HTERT RPE-1 (cell line): ENCODE data around the gene CYP1A1.
"Not testable (repeated sequence)": the region's sequence is repeated elsewhere in the genome, so short reads cannot be mapped to it uniquely, and the experiment has no call there.

ENCODE experiments used
- in situ Hi-C: fragments of 300-500 bp; cut with MboI; formaldehyde crosslinking; loops from 4 replicates; pipeline ENCODE4 v1.14.3; 2020; ENCODE audit warnings: low sequenced_read_pairs

CYP1A1 gene

GRCh38 chr15:74746389-74746788, 21.1 kb upstream of the CYP1A1 start:
- in situ Hi-C loops = no loop called here

DNA sequence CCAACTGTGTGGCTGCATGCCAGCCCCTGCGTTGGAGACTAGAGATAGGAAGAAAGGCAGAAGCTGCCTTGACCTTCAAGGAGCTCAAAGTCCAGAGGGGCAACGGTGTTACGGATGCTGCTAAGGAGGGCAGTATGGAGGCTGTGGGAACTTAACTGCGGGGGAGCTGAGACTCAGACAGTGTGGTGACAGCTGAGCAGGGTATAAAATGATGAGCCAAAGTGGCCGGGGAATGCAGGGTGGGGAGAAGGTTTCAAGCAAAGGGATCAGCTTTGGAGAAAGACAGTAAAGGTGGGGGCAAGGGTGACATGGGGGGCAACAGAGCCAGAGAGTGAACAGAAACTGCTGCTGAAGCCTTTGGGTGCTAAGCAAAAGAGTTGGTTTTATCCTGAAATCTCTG, 17.1 kb upstream of the CYP1A1 start:
- in situ Hi-C loops = no loop called here

DNA sequence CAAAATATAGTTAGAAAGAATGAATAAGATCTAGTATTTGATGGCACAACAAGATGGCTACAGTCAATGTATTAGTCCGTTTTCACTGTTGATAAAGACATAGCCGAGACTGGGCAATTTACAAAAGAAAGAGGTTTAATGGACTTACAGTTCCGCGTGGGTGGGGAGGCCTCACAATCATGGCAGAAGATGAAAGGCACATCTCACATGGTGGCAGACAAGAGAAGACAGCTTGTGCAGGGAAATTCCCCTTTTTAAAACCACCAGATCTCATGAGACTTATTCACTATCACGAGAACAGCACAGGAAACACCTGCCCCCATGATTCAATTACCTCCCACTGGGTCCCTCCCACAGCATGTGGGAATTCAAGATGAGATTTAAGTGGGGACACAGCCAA, 12.9 kb upstream of the CYP1A1 start:
- in situ Hi-C loops = not testable (repeated sequence)

- in situ Hi-C loops = no loop called here
These were observed 10.0 kb upstream of the CYP1A1 start for GRCh38 chr15:74735305-74735704.

DNA sequence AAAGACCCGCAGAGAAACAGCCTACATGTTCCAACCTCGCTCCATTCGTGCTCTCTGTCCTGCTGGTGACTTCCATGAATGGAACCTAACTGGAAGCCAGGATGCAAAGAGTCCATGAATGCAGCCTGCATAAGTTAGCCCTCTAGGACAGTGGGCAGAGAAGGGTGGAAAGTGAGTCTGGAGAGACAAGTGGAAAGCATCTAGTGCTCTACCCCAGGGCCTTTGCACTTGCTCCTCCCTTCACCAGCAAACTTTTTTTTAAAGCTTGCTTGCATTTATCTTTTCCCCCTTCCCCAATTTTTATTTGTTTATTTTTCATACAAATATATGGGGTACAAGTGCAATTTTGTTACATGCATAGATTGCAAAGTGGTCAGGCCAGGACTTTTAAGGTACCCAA, 7.9 kb upstream of the CYP1A1 start:
- in situ Hi-C loops = no loop called here

GRCh38 chr15:74732846-74733245, 7.5 kb upstream of the CYP1A1 start:
- in situ Hi-C loops = no loop called here

DNA sequence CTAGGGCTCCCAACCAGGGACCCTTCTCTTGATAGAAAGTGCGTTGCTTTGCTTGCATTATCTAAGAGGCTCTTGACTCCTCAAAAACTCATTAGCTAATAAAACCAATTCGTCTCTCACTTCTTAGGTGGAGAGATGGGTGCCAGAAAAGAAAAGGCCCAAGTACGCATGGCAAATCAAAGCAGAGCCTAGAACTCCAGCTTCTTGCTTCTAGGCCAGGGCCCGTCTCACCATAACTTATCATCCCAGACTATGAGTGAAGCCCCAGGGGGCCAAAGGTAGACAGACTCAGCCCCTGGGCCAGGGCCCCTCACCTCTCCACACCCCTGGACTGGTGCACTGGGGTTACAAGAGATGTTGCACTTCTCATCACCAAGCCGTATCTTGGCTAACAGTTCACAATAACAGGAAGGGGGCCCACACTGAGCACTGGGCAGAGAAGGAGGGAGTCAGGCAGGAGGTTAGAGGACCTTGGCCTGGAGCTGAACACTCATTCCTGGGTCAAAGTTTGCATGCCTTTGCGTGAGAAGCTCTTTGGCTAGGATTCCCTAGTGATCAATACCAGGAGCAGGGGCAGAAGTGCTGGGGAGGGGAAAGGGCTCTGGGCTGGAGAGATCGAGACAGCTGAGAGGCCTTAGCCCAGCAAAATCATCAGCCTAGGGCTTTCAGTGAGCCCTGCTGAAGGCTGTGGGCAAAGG, 5.4 kb upstream of the CYP1A1 start:
- in situ Hi-C loops = no loop called here

GRCh38 chr15:74729372-74729771, 4.0 kb upstream of the CYP1A1 start:
- in situ Hi-C loops = not testable (repeated sequence)

DNA sequence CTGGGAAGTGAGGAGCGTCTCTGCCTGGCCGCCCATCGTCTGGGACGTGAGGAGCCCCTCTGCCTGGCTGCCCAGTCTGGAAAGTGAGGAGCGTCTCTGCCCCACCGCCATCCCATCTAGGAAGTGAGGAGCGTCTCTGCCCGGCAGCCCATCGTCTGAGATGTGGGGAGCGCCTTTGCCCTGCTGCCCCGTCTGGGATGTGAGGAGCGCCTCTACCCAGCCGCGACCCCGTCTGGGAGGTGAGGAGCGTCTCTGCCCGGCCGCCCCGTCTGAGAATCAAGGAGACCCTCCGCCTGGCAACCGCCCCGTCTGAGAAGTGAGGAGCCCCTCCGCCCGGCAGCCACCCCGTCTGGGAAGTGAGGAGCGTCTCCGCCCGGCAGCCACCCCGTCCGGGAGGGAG, 3.4 kb upstream of the CYP1A1 start:
- in situ Hi-C loops = not testable (repeated sequence)

DNA sequence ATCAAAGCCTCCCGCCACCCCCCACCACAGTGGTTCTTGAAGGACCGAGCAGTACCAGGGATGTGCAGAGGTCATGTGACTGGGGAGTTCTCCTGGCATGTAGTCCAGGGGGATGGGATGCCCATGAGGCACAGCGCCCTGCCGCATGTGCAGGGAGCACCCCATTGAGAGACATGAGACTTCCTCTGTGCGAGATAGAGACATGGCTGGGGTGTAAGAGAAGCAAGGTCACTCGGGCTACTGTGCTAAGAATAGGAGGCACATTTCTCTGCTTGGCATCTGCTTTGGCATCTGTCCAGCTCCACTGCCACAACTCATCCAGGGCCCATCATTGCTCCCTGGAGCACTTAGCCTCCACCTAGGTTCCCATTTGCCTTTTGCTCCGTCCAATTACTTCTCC, 2.4 kb upstream of the CYP1A1 start:
- in situ Hi-C loops = no loop called here

DNA sequence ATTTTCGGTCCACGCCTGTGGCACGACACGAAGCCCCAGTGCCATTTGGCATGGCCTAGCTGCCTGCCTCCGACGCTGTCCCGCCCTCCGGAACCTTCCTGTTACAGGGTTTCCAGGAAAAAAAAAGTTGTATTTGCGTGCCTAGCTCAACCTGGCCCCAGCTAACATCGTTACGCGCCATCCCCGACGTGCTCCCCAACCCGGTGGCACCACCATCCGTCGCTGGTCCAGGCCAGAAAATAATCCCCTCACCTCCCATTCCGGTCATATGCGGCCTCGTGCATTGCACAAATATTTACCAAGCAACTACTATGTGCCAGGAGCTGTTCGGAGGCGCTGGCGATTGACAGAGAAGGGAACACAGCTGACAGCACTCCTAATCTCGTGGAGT, 1.4 kb upstream of the CYP1A1 start:
- in situ Hi-C loops = no loop called here

GRCh38 chr15:74725845-74726773, 781 bp upstream of the CYP1A1 start:
- in situ Hi-C loops = no loop called here

DNA sequence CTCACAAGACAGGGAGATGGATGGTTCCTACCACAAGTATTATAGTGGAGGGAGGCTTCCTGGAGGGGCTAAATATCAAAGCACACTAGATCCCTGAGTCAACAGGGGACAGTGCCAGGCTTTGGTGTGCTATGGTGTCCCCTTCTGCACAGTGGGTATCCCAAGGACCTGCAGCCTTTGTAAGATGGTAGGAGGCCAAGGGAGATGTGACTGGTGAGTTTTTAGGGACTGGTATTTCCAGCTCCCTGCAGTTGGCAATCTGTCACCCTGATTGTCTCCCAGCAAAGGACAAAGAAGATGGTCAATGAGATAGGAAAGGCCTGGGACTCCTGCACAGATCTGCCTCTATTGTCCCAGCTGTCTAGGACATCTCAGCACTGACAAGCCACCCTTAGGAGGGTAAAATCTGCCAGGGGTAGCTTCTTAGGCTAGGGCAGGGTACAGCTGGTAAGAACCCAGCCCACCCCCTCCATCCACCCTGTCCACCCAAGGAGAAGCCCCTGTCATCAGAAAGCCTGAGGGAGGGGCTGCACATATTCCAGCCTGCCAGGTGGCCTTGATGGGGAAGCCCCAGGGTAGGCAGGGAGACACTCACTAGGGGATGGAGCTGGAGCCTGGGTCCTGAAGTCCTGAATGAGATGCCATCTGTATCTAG, 631 bp downstream of the CYP1A1 start:
- in situ Hi-C loops = no loop called here

GRCh38 chr15:74723754-74724334, 1.5 kb downstream of the CYP1A1 start:
- in situ Hi-C loops = no loop called here

DNA sequence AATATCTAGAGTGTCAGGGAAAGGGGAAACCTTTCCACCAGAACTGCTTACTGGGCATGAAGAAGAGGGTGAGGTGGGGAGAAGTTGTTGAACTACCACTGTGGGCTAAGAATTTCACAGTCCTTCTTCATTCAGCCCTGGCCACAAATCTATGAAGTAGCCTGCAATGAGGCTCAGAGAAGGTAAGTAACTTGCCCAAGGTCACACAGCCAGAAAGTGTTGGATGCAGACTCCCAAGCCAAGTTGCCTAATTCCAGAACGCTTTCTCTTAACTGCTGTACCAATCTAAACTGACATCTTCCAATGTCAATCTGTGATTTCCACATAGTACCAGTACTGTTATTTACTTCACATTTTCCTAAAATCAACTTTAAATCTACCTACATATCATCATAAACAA, 2.1 kb downstream of the CYP1A1 start:
- in situ Hi-C loops = no loop called here

GRCh38 chr15:74722591-74722990, 2.7 kb downstream of the CYP1A1 start:
- in situ Hi-C loops = no loop called here

- in situ Hi-C loops = no loop called here
These were observed 8.7 kb downstream of the CYP1A1 start for GRCh38 chr15:74716651-74717050.

GRCh38 chr15:74712311-74712710, 13.0 kb downstream of the CYP1A1 start:
- in situ Hi-C loops = no loop called here

DNA sequence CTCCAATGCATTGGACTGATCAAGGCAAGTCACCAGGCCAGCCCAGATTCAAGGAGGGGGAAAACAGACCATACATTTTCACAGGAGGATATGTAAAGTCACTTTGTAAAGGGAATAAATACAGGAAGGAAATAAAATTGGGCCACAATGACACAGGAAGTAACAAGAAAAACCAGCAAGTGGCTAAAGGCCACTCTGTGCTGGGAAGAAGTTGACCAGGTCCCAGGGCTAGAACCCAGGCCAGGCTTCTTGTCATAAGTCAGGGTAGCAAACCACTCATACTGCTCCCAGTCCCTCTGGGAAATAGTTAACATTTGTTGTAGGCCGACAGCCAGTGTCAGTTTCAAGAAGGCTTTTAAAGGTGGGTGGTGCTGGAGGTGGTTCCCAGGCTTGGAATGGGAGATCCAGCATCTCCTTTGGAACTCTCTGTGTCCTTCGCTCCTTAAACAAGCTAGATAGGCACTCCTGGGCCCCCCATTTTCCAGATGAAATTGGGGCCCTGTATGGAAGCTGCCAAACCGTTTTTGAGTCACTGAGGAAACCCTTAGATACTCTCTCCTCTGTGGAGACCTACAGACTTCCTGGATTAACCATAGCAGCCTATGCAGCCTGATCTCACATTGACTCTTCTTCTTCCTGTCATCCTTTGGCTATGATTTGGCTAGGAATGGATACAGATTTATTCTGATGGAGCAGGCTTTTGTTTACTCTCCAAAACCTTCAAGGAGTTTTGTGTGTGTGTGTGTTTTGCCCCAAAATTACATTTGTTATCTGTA, 14.8 kb downstream of the CYP1A1 start:
- in situ Hi-C loops = no loop called here

DNA sequence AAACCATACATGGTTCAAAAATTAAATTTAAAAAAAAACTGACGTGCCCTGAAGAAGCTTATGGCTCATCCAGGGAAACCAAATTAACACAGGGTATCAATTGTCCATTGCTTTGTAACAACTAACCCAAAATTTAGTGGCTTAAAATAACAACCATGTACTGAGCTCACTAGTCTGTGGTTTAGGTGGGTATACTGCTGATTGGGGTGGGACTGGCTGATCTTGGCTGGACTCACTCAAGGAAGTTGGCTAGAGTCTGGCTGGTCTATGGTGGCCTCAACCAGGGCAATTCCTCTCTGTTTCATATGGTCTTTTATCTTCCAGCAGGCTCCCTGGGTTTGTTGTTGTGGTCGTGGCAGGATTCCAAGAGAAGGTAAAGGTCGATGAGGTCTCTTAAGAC, 15.4 kb downstream of the CYP1A1 start:
- in situ Hi-C loops = no loop called here

DNA sequence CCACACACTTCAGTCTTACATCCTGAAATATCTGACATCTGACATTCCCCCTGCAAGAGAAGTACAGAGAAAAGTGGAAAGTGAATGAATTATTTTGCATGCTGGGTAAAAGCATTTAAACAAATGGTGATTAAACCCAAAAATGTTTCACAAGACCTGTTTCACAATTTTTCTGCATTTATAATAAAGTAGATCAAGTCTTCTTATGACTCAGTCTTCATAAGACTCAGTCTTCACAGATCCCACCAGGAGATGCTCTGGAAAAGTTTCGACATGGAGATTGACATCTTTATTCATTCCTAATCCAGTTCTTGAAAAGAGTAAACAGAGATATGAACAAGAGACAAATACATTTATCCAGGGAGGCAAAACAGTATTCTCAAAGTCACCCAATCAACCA, 16.3 kb downstream of the CYP1A1 start:
- in situ Hi-C loops = no loop called here
